ENCODE measurements around the gene VARS1.

The VARS1 gene

DNA sequence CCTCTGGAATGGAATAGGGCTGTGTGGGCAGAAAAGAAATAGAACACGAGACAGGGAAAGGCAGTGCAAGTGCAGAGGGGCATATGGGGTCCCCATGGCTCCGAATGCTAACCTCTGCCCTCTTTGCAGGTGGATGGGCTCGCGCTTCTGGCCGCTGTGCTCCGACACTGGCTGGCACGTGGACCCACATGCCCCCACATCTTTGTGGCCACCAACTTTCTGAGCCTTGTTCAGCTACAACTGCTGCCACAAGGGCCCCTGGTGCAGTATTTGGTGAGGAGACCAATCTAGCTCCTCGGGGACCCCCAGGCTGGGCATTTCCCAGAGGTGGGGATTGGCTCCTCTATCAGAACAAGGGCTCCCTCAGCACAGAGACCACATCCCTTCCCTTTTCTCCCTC lies 34.2 kb downstream of the VARS1 start:
- Histone ChIP-seq H3K9me3 (ENCODE audit: insufficient read depth, low read length) (no peaks in the 10 kb centered on the region), H3K27ac (ENCODE audit: low read length) (no peak overlapping the region), H3K4me1 (ENCODE audit: low read length) (no peaks in the 10 kb centered on the region), H3K9ac (ENCODE audit: low read length) (no peak overlapping the region), H3K4me2 (ENCODE audit: low read length) (no peak overlapping the region), H2AFZ (ENCODE audit: low read depth, low read length) (no peak overlapping the region), H3K4me3 (ENCODE audit: low read length) (no peak overlapping the region), H4K20me1 (ENCODE audit: insufficient read depth, low read length) (no peaks in the 10 kb centered on the region), H3K79me2 (ENCODE audit: low read length) (no peaks in the 10 kb centered on the region), H3K27me3 (ENCODE audit: low read depth, low read length) (no peaks in the 10 kb centered on the region), H3K36me3 (replicated peaks; ENCODE audit: low read depth, low read length) (peaks cover 4% of the 10 kb centered on the region)
- TF ChIP-seq, protein P1, sequence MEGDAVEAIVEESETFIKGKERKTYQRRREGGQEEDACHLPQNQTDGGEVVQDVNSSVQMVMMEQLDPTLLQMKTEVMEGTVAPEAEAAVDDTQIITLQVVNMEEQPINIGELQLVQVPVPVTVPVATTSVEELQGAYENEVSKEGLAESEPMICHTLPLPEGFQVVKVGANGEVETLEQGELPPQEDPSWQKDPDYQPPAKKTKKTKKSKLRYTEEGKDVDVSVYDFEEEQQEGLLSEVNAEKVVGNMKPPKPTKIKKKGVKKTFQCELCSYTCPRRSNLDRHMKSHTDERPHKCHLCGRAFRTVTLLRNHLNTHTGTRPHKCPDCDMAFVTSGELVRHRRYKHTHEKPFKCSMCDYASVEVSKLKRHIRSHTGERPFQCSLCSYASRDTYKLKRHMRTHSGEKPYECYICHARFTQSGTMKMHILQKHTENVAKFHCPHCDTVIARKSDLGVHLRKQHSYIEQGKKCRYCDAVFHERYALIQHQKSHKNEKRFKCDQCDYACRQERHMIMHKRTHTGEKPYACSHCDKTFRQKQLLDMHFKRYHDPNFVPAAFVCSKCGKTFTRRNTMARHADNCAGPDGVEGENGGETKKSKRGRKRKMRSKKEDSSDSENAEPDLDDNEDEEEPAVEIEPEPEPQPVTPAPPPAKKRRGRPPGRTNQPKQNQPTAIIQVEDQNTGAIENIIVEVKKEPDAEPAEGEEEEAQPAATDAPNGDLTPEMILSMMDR (IDR thresholded peaks at IDR 0.05; ENCODE audit: low read depth, low read length): no peak
- no peak for TF ChIP-seq EZH2phosphoT487 (IDR thresholded peaks at IDR 0.05; ENCODE audit: low read depth)

DNA sequence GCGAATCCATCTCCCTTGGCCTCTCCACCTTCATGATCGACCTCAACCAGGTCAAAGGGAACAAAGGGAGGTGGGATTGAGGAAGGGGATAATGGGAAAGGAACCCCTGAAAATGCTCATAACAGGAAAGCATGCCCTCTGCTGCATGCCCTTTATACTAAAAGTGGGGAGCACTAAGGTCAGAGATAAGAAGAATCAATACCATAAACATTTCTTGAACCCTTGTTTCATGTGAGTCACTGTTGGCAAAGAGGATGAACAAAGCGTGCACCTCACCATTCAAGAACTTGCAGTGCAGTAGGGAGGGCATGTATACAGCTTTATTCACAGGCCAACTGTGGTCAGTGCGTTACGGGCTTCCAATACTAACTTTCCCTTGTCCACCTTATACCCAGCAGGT lies 34.8 kb downstream of the VARS1 start:
- H4K20me1 ChIP-seq (ENCODE audit: insufficient read depth, low read length): no peaks in the 10 kb centered on the region
- H3K4me3 ChIP-seq (ENCODE audit: low read length): no peak overlapping the region
- no peak overlapping the region for H3K4me2 ChIP-seq (ENCODE audit: low read length)
- no peak overlapping the region for H2AFZ ChIP-seq (ENCODE audit: low read depth, low read length)
- H3K9ac ChIP-seq (ENCODE audit: low read length): no peak overlapping the region
- no peaks in the 10 kb centered on the region for H3K27me3 ChIP-seq (ENCODE audit: low read depth, low read length)
- no peaks in the 10 kb centered on the region for H3K9me3 ChIP-seq (ENCODE audit: insufficient read depth, low read length)
- no peaks in the 10 kb centered on the region for H3K79me2 ChIP-seq (ENCODE audit: low read length)
- H3K27ac ChIP-seq (ENCODE audit: low read length): no peak overlapping the region
- H3K4me1 ChIP-seq (ENCODE audit: low read length): no peaks in the 10 kb centered on the region
- peaks cover 4% of the 10 kb centered on the region for H3K36me3 ChIP-seq (replicated peaks; ENCODE audit: low read depth, low read length)
- no peak for TF ChIP-seq EZH2phosphoT487 (IDR thresholded peaks at IDR 0.05; ENCODE audit: low read depth)
- TF ChIP-seq, protein P1 (IDR thresholded peaks at IDR 0.05; ENCODE audit: low read depth, low read length): no peak

DNA sequence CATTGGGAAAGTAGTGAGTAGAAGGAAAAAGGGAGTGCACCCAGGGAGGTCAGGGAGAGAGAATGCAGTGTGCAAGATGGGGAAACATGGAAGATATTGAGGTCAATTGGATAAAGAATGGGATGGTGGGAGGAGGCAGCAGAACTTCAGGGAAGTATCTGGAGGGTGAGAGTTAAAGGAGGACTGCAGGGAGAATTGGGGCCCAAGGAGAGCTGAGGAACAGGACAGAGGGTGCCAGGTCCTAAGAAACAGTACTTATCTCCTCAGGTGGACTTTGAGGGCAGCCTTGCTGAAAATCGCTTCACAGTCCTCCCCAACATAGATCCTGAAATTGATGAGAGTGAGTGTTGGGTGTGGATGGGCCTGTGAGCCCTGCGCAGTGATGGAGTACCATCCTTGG lies 37.3 kb downstream of the VARS1 start:
- no peak for TF ChIP-seq EZH2phosphoT487 (IDR thresholded peaks at IDR 0.05; ENCODE audit: low read depth)
- TF ChIP-seq, protein P1 (IDR thresholded peaks at IDR 0.05; ENCODE audit: low read depth, low read length): no peak
- no peak overlapping the region for H3K27ac ChIP-seq (ENCODE audit: low read length)

DNA sequence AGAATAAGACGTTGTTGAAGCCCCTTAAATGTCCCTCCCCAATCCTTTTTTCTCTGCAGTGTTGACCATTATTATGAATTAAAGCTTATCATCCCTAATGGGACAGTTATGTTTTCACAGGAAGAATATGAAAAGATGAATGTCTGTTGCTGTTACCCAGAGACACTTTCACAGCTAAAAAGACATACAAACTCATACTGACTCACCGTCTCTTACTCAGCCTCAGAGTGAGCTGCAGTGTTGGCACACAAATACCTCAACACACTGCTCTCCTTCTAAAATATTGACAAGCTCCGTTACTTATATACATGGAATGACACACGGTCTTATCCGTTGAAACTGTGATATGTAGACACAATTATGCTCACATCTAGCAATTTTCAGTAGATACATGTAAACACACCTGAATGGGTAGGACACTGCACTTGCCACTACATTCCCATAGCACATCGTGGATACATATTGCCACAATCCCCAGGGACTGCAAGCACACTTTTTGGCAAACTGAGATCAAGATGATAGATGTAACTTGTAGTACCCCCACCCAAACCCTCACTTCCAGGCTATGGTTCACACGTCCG lies 42.7 kb downstream of the VARS1 start:
- H3K4me1 ChIP-seq (ENCODE audit: low read length): no peaks in the 10 kb centered on the region
- TF ChIP-seq EZH2phosphoT487 (IDR thresholded peaks at IDR 0.05; ENCODE audit: low read depth): no peak
- TF ChIP-seq, protein P1 (IDR thresholded peaks at IDR 0.05; ENCODE audit: low read depth, low read length): no peak
- no peaks in the 10 kb centered on the region for H3K79me2 ChIP-seq (ENCODE audit: low read length)
- no peak overlapping the region for H3K27ac ChIP-seq (ENCODE audit: low read length)
- no peaks in the 10 kb centered on the region for H3K9me3 ChIP-seq (ENCODE audit: insufficient read depth, low read length)
- no peaks in the 10 kb centered on the region for H3K27me3 ChIP-seq (ENCODE audit: low read depth, low read length)
- H4K20me1 ChIP-seq (ENCODE audit: insufficient read depth, low read length): no peaks in the 10 kb centered on the region
- H3K4me3 ChIP-seq (ENCODE audit: low read length): no peak overlapping the region
- no peak overlapping the region for H2AFZ ChIP-seq (ENCODE audit: low read depth, low read length)
- no peak overlapping the region for H3K4me2 ChIP-seq (ENCODE audit: low read length)
- peaks cover 4% of the 10 kb centered on the region for H3K36me3 ChIP-seq (replicated peaks; ENCODE audit: low read depth, low read length)
- no peak overlapping the region for H3K9ac ChIP-seq (ENCODE audit: low read length)

More for the DNA sequence above, 37.3 kb downstream of the VARS1 start:
- no peaks in the 10 kb centered on the region for H3K4me1 ChIP-seq (ENCODE audit: low read length)
- no peaks in the 10 kb centered on the region for H3K36me3 ChIP-seq (replicated peaks; ENCODE audit: low read depth, low read length)
- H3K9me3 ChIP-seq (ENCODE audit: insufficient read depth, low read length): no peaks in the 10 kb centered on the region
- H3K9ac ChIP-seq (ENCODE audit: low read length): no peak overlapping the region
- no peak overlapping the region for H3K4me3 ChIP-seq (ENCODE audit: low read length)
- H4K20me1 ChIP-seq (ENCODE audit: insufficient read depth, low read length): no peaks in the 10 kb centered on the region
- no peak overlapping the region for H3K4me2 ChIP-seq (ENCODE audit: low read length)
- H3K27me3 ChIP-seq (ENCODE audit: low read depth, low read length): no peaks in the 10 kb centered on the region
- no peaks in the 10 kb centered on the region for H3K79me2 ChIP-seq (ENCODE audit: low read length)
- H2AFZ ChIP-seq (ENCODE audit: low read depth, low read length): no peak overlapping the region
